Fibroblast of pulmonary artery (primary cell): ENCODE data around the gene VRK3.
"Not testable (repeated sequence)": the region's sequence is repeated elsewhere in the genome, so short reads cannot be mapped to it uniquely, and the experiment has no call there.

Experiments used
- DNase-seq: peaks from one replicate; pipeline ENCODE4 v3.0.0-alpha.2; 2010; ENCODE audit warnings: low read depth
- H3K4me3 ChIP-seq: replicated peaks from 2 replicates; pipeline ENCODE4 v1.5.1; 2011; ENCODE audit warnings: low read depth, mild to moderate bottlenecking, control low read depth, low read length, moderate library complexity
- CTCF ChIP-seq: IDR thresholded peaks from 2 replicates; pipeline ENCODE4 v1.5.1; 2011; ENCODE audit warnings: mild to moderate bottlenecking, control low read depth, low read length, inconsistent platforms; ENCODE audit errors: missing control alignments

Gene VRK3

GRCh38 chr19:49973987-49974386 lies 51.2 kb downstream of the VRK3 start:
- TF ChIP-seq CTCF = no peak
- no peak overlapping the region for H3K4me3 ChIP-seq

GRCh38 chr19:49972841-49973240 lies 52.3 kb downstream of the VRK3 start:
- no peak overlapping the region for H3K4me3 ChIP-seq
- no peak for DNase-seq
- no peak for TF ChIP-seq CTCF

More at GRCh38 chr19:49973987-49974386, 51.2 kb downstream of the VRK3 start:
- DNase-seq = no peak

- no peak for TF ChIP-seq CTCF
- no peak for DNase-seq
- H3K4me3 ChIP-seq = no peak overlapping the region
Measured at GRCh38 chr19:49971991-49972411, 53.2 kb downstream of the VRK3 start.

GRCh38 chr19:49969355-49969754 lies 55.8 kb downstream of the VRK3 start:
- not testable (repeated sequence) for DNase-seq, H3K4me3 ChIP-seq

GRCh38 chr19:49968279-49968922 lies 56.8 kb downstream of the VRK3 start:
- no peak for DNase-seq
- no peak for TF ChIP-seq CTCF
- H3K4me3 ChIP-seq = no peak overlapping the region

- not testable (repeated sequence) for DNase-seq
Measured at GRCh38 chr19:49960980-49961379, 64.2 kb downstream of the VRK3 start, which contains the start of gene SIGLEC11. Gene SIGLEC11, minus strand, starts transcription at chr19:49961172. Its CDS starts 91 bp downstream, at chr19:49961081.

GRCh38 chr19:49959892-49960291 lies 65.3 kb downstream of the VRK3 start:
- not testable (repeated sequence) for H3K4me3 ChIP-seq, DNase-seq

More at GRCh38 chr19:49960980-49961379, 64.2 kb downstream of the VRK3 start, which contains the start of gene SIGLEC11:
- not testable (repeated sequence) for H3K4me3 ChIP-seq

- not testable (repeated sequence) for H3K4me3 ChIP-seq, DNase-seq
Measured at GRCh38 chr19:49958596-49958995, 66.6 kb downstream of the VRK3 start.

GRCh38 chr19:49958144-49958543 lies 67.0 kb downstream of the VRK3 start:
- not testable (repeated sequence) for DNase-seq, H3K4me3 ChIP-seq
